ENCODE data around the gene ELF2.
"Not testable (repeated sequence)": the region's sequence is repeated elsewhere in the genome, so short reads cannot be mapped to it uniquely, and the experiment has no call there.

The ELF2 gene

GRCh38 chr4:139008278-139008677 lies 168.7 kb downstream of the ELF2 start:
- in situ Hi-C loops (cut with MboI; ENCODE audit: low pct_unique_long_range_greater_than_20kb, low sequenced_read_pairs); DNase-seq: not testable (repeated sequence)

- in situ Hi-C loops (cut with MboI; ENCODE audit: low pct_unique_long_range_greater_than_20kb, low sequenced_read_pairs) = no loop called here
- no peak for DNase-seq
Observed at GRCh38 chr4:139007640-139008039, 169.4 kb downstream of the ELF2 start.
